ENCODE measurements around the gene ZG16B.

Gene ZG16B

DNA sequence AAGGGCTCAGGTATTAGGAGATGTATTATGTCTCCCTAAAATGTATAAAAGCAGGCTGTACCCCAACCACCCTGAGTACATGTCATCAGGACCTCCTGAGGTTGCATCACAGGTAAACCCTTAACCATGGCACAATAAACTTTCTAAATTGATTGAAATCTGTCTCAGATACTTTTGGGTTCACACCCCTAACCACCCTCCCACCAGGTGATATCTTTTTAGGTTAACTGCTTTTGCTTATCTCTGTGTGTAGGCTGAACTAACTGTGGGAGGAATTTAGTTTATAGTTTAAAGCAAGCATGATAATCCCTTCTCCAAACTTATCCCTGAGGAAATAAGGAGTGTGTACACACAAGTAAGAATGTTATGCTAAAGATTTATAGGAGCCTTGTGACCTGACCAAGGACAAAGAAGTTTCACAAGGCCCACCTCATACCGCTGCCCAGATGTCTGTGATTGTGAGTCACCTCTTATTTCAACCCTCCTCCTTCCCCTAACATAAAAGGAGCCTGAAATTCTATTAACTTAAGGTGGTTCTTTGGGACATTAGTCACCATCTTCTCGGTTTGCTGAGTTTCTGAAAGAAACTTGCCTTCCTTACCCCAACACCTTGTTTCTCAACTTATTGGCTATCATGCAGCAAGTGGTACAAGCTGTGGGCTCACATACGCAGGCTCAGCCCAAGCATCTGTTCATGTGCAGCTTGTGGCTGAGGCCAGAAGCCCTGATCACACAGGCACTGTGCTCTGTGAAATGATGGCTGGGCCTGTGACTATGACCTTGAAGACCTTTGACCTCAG lies 16.6 kb downstream of the ZG16B start:
- no peak for DNase-seq

- no peak for DNase-seq
Measured at GRCh38 chr16:2848933-2849725, 19.0 kb downstream of the ZG16B start.

GRCh38 chr16:2852003-2852730 lies 22.1 kb downstream of the ZG16B start:
- no peak for DNase-seq

DNA sequence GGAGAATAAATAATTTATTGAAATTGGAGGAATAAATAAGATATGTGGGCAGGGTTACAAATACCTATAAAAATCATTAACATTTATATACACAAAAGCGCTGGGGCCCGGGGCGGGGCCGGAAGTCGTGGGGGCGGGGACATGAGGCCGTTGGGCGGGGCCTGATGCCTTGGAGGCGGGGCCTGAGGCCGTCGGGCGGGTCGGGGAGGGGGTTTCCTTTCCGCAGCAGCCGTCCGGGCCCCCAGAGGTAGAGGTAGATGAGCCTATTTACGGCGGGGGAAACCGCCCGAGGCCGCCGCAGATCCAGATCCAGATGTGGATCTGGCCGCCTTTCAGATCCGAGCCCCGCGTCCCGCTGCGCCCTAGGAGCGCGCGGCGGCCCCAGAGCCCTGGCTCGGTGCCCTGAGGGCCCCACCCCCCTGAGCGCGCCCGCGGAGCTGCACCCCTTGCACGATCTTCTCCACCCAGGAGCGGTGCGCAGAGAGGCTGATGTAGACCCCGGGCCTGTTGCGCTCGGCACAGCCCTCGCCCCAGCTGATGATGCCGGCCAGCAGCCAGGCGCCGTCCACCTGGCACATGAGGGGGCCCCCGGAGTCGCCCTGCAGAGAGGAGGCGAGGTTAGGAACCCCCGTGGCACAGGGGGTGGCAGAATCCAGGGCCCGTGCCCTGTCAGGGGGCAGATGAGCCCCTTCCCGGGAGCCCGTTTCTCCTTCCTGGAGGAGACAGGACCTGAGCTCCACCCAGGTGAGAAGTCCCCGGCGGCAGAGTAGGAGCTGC lies 22.8 kb downstream of the ZG16B start:
- DNase-seq, result no peak

- no peak for DNase-seq
Measured at GRCh38 chr16:2853531-2854073, 23.5 kb downstream of the ZG16B start.

- DNase-seq, result no peak
Measured at GRCh38 chr16:2854700-2855309, 24.7 kb downstream of the ZG16B start.

DNA sequence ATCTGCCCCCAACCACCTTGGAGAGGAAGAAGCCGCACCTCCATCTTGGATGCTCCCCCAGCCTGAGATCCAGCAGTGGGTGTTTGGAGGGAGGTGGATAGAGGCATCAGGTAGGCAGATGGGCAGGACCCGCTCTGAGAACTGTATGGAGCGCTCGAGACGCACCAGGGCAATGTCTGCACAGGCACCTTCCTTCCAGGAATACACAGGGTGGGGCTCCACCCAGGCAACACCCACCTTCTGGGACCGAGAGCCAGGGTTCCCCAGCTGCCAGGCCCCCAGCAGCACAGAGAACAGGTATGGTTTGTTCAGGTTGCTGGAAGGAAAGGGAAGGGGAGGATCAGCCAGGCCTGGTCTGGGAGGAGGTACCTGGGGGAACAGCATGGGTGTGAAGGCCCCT lies 25.4 kb downstream of the ZG16B start:
- no peak for DNase-seq

- DNase-seq, result no peak
Measured at GRCh38 chr16:2856061-2856670, 26.1 kb downstream of the ZG16B start.

DNA sequence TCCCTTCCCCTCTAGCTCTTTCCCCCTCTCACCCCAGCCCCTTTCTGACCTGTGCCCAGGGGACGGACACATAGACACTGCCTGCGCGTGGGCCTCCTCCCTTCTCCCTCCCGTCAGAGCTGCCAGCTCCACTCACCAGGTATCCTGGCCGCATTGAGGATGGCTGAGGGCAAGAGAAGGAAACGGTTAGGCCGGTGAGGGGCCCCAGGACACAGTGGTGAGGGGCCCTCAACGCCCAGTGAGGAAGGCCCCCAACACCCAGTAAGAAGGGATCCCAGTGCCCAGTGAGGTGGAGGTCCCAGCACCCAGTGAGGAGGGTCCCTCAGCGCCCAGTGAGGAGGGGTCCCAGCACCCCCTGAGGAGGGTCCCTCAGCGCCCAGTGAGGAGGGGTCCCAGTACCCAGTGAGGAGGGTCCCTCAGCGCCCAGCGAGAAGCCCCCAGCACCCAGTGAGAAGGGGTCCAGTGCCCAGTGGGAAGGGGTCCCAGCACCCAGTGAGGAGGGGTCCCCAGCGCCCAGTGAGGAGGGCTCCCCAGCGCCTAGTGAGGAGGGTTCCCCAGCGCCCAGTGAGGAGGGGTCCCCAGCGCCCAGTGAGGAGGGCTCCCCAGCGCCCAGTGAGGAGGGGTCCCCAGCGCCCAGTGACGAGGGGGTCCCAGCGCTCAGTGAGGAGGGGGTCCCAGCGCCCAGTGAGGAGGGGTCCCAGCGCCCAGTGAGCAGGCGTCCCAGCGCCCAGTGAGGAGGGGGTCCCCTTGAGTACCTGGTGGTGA lies 26.8 kb downstream of the ZG16B start:
- no peak for DNase-seq

DNA sequence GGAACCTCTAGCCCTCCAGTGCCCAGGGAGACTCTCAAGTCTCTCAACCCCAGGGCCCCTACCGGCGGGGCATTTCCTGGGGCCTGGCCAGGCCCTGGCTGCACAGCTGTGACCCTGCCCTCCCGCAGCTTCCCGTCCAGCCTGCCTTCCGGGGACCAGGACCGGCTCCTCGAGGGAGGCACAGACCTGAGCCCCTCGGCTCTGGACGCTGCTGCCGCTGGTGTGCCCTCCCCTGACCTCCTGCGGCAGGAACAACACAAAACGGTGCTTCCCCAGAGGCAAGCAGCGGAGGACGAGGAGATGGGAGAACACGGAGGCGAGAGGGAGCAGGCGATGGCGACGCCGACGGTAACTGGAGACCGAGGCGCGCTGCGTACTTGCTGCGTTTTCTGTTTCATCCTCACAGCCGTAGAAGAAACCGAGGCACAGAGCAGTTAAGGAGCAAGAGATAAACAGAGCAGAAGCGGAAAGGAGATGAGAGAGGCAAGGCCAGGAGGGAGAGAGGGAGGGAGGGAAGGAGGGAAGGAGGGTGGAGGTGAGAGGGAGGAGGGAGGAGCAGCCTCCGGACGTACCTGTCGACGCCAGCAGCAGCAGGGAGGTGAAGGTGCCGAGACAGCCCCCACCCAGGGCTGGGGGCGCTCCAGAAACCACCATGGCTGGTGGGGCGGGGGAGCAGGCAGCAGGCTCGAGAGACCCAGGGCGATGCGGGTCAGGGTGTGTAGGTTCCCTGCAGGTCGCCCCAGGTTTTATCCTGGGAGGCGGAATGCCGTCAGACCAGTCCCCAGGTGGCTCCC lies 27.5 kb downstream of the ZG16B start, which contains the start of gene PRSS22:
TSS of gene PRSS22 (minus strand) at position 720 of the 794 bp plus-strand sequence. CDS start at position 654, 66 bp downstream.
- DNase-seq, result peak; percentile 6

- peak; percentile 16 for DNase-seq
Measured at GRCh38 chr16:2858245-2859025, 28.3 kb downstream of the ZG16B start.

DNA sequence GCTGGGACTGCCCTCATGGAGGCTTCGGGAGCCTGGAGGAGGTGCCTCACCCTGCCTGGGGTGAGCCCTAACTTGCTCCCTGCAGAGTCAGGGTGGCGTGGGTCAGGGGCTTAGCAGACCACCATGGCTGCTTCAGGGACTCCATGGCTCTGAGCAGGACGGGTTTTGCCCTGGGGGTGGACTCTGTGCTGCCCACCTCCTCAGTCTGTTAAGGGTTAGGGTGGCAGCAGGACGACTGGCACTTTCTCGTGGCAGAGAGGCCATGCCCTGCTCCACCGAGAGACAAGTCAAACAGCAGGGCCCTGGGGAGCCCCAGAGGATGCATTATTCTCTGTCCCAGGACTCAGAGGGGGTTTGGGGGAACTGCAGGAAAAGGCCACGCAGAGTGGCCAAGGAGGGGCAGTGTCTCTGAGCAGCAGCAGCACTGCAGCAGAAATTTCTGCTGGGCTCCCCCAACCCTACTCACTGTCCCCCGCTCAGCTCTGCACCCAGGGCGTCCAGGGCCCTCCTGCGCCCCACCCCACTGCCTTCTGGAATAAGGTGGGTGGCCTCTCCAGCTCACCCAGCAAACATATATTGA lies 29.7 kb downstream of the ZG16B start:
- no peak for DNase-seq

DNA sequence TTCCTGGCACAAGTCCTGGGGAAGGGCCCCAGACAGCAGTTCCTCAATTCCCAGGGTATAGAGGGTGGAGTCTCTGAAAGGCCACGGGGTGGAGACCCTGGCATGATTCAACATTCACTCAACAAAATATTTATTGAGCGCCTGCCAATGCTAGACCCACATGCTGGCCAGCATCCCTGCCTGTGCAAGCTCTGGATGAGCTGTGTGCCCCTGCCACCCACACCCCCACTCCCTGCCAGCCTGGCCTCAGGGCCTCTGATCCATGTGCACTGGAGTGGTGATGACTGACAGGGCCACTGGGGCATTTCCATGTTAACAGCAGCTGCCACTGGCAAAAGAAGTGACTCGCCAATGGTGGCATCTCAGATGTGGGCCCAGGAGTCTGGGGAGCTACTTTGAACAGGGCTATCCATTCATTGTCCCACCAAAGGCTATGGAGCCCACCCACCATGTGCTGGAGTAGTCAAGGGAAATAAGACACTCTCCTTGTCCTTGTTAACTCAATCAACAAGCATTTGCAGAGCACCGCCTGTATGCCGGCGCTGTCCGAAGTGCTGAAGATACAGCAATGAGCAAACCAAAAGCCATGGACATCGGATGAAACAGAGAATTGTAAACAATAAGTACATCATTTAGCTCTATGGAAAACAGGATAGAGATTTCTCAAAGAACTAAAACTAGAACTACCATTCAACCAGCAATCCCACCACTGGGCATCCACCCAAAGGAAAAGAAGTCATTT lies 30.9 kb downstream of the ZG16B start:
- DNase-seq, result no peak

DNA sequence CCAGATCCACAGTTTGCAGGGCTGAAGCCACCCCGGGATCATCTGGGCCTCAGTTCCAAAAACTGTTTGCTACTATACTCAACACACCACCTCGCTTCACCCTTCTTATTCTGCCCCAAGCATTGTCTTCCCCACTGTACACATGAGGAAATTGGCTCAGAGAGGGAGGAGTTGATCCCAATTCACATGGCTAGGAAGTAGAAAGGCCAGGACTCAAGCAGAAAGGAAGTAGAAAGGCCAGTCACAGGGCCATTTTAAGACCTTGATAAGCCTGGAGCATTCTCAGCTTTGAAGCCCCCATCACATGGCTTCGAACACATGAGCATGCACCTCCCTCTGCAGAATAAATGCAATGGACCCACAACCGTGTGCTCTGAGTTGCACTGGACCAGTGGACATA lies 35.5 kb downstream of the ZG16B start:
- DNase-seq, result no peak

DNA sequence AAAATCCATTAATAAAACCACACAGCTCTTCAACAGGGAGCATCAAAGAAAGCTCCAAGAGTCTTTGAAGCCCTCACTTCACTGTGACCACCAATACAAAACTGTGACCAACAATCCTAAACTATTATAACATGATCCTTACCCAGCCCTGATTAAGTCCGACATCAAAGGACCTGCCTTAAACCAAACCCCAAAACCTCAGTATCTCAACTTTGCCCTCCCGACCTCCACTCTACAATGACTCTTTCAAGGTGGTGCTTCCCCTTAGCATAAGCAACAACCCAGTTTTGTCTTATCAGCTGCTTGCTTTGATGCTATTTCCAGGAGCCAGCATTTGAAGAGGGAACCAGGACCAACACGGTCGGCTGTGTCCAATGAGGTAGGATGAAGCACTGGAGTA lies 36.3 kb downstream of the ZG16B start:
- no peak for DNase-seq

- DNase-seq, result no peak
Measured at GRCh38 chr16:2867661-2867986, 37.5 kb downstream of the ZG16B start.

- DNase-seq, result peak; percentile 31
Measured at GRCh38 chr16:2867987-2868789, 38.1 kb downstream of the ZG16B start.

Measured in NCI-H526 treated with DMSO at 0.1 percent for 48 hours (cell line).